ENCODE data around the gene UBE3C. TPM values are rescaled to one million over a fixed set of nuclear protein-coding genes. Genes with fewer than 3 reads are reported as not detected.

The UBE3C gene
- total and polyA plus RNA-seq, 2 donors (not counting 3 experiments of a cell fraction or from before 2014, with no cell fraction given), result 45.1 to 77.3 TPM

- Histone ChIP-seq H3K36me3 (ENCODE audit: control insufficient read depth in 2 of 2, extremely low read depth in 1 of 2, insufficient read depth in 2 of 2, low read length in 2 of 2) (no peaks in the 10 kb centered on the region), H3K4me3 (replicated peaks in 1 of 3; ENCODE audit: insufficient read depth in 1 of 3, low read depth in 1 of 3, low read length in 3 of 3) (no peak overlapping the region), H2AFZ (ENCODE audit: low read depth, low read length) (no peak overlapping the region), H3K9me1 (replicated peaks; ENCODE audit: control insufficient read depth, extremely low read depth, insufficient read depth, low read length) (no peaks in the 10 kb centered on the region), H3K9ac (replicated peaks; ENCODE audit: extremely low read depth, insufficient read depth, low read length) (no peak overlapping the region), H3K9me3 (replicated peaks; ENCODE audit: control insufficient read depth, insufficient read depth, low read length) (no peaks in the 10 kb centered on the region), H3K27ac (ENCODE audit: insufficient read depth, low read depth, low read length) (no peak overlapping the region), H4K20me1 (replicated peaks; ENCODE audit: control insufficient read depth, extremely low read depth, insufficient read depth, low read length) (peaks cover 12% of the 10 kb centered on the region), H3K4me2 (ENCODE audit: insufficient read depth, low read length) (no peak overlapping the region), H3K79me2 (ENCODE audit: control insufficient read depth, insufficient read depth, low read length) (peaks cover 90% of the 10 kb centered on the region), H3K27me3 (ENCODE audit: control insufficient read depth in 2 of 2, insufficient read depth in 2 of 2, low read length in 2 of 2) (no peaks in the 10 kb centered on the region), H3K4me1 (ENCODE audit: control insufficient read depth, extremely low read depth, insufficient read depth, low read length) (peaks cover 17% of the 10 kb centered on the region)
- no TSS peak for BruUV-seq (replicated peaks)
- DNase-seq (ENCODE audit: low read depth, low spot score), result no peak
- FAIRE-seq, result no peak
- no peak for TF ChIP-seq GATA2 (IDR thresholded peaks at IDR 0.05; ENCODE audit: insufficient read depth, insufficient read length, low read depth, low read length)
- no peak for TF ChIP-seq MAX (IDR thresholded peaks at IDR 0.05; ENCODE audit: insufficient read depth, insufficient read length)
- no peak for TF ChIP-seq JUN (IDR thresholded peaks at IDR 0.05; ENCODE audit: borderline replicate concordance, insufficient read depth, insufficient read length, low read depth)
- ChIA-PET CTCF (no interaction called here), POLR2A (no interaction called here)
- dilution Hi-C loops (cut with MboI; ENCODE audit: extremely low pct_ligation_motif_present, low sequenced_read_pairs) (no loop called here), intact Hi-C loops (cut with micrococcal nuclease) (no loop called here)
These were observed 21.7 kb downstream of the UBE3C start for GRCh38 chr7:157160433-157160832.

GRCh38 chr7:157165987-157166386 lies 27.3 kb downstream of the UBE3C start:
- Histone ChIP-seq H3K27ac (ENCODE audit: insufficient read depth, low read depth, low read length) (no peak overlapping the region), H3K9me1 (replicated peaks; ENCODE audit: control insufficient read depth, extremely low read depth, insufficient read depth, low read length) (no peaks in the 10 kb centered on the region), H3K79me2 (ENCODE audit: control insufficient read depth, insufficient read depth, low read length) (peaks cover 76% of the 10 kb centered on the region), H2AFZ (ENCODE audit: low read depth, low read length) (no peak overlapping the region), H3K4me1 (ENCODE audit: control insufficient read depth, extremely low read depth, insufficient read depth, low read length) (no peaks in the 10 kb centered on the region), H3K27me3 (ENCODE audit: control insufficient read depth in 2 of 2, insufficient read depth in 2 of 2, low read length in 2 of 2) (no peaks in the 10 kb centered on the region), H3K9me3 (replicated peaks; ENCODE audit: control insufficient read depth, insufficient read depth, low read length) (no peaks in the 10 kb centered on the region), H3K36me3 (ENCODE audit: control insufficient read depth in 2 of 2, extremely low read depth in 1 of 2, insufficient read depth in 2 of 2, low read length in 2 of 2) (peaks cover 5 to 12% of the 10 kb centered on the region in 2 experiments), H4K20me1 (replicated peaks; ENCODE audit: control insufficient read depth, extremely low read depth, insufficient read depth, low read length) (no peaks in the 10 kb centered on the region), H3K9ac (replicated peaks; ENCODE audit: extremely low read depth, insufficient read depth, low read length) (no peak overlapping the region), H3K4me2 (ENCODE audit: insufficient read depth, low read length) (no peak overlapping the region), H3K4me3 (replicated peaks in 1 of 3; ENCODE audit: insufficient read depth in 1 of 3, low read depth in 1 of 3, low read length in 3 of 3) (no peak overlapping the region)
- POLR2A ChIA-PET, result no interaction called here
- FAIRE-seq (no peak), DNase-seq (ENCODE audit: low read depth, low spot score) (no peak)
- CTCF ChIA-PET, result no interaction called here
- intact Hi-C loops (cut with micrococcal nuclease) (no loop called here), dilution Hi-C loops (cut with MboI; ENCODE audit: extremely low pct_ligation_motif_present, low sequenced_read_pairs) (no loop called here)
- no TSS peak for BruUV-seq (replicated peaks)
- no peak for TF ChIP-seq GATA2 (IDR thresholded peaks at IDR 0.05; ENCODE audit: insufficient read depth, insufficient read length, low read depth, low read length)
- TF ChIP-seq CTCF (IDR thresholded peaks at IDR 0.05; ENCODE audit: extremely low read depth in 1 of 2, insufficient read depth in 1 of 2, low read depth in 1 of 2, low read length in 2 of 2), result no peak
- TF ChIP-seq FOS (IDR thresholded peaks at IDR 0.05; ENCODE audit: borderline replicate concordance, insufficient read depth, low read length), result no peak
- TF ChIP-seq EZH2 (IDR thresholded peaks at IDR 0.05; ENCODE audit: borderline replicate concordance, low read depth, low read length, severe bottlenecking), result no peak
- no peak for TF ChIP-seq JUN (IDR thresholded peaks at IDR 0.05; ENCODE audit: borderline replicate concordance, insufficient read depth, insufficient read length, low read depth)
- no peak for TF ChIP-seq POLR2A (IDR thresholded peaks at IDR 0.05; ENCODE audit: low read depth, low read length)
- TF ChIP-seq POLR2AphosphoS5 (IDR thresholded peaks at IDR 0.05; ENCODE audit: insufficient read depth, low read depth, low read length), result no peak
- TF ChIP-seq MAX (IDR thresholded peaks at IDR 0.05; ENCODE audit: insufficient read depth, insufficient read length), result no peak
- TF ChIP-seq MYC (IDR thresholded peaks at IDR 0.05; ENCODE audit: low read depth, low read length), result no peak

All from endothelial cell of umbilical vein (primary cell).